ENCODE measurements around the gene NELFB. TPM values are rescaled to one million over a fixed set of nuclear protein-coding genes. Genes with fewer than 3 reads are reported as not detected.

Gene NELFB
- total and polyA plus RNA-seq, 9 of the 15 experiments (the other 6 are each of a cell fraction or from before 2014, with no cell fraction given), result 0.24 to 84.0 (median 29.7) TPM

GRCh38 chr9:137295849-137296669, 40.9 kb downstream of the NELFB start:
- Histone ChIP-seq H3K27me3 (ENCODE audit: control insufficient read depth in 2 of 2, insufficient read depth in 2 of 2, low read length in 2 of 2) (no peaks in the 10 kb centered on the region), H3K9me1 (ENCODE audit: control insufficient read depth, insufficient read depth, low read length) (no peaks in the 10 kb centered on the region), H2AFZ (ENCODE audit: low read depth, low read length) (peak overlapping the region; percentile 68), H3K4me1 (replicated peaks in 1 of 2; ENCODE audit: control insufficient read depth in 2 of 2, insufficient read depth in 2 of 2, low read length in 2 of 2) (peaks cover 21 to 59% of the 10 kb centered on the region in 2 experiments), H3K79me2 (ENCODE audit: control insufficient read depth, insufficient read depth, low read length) (peaks cover 21% of the 10 kb centered on the region), H3K9ac (ENCODE audit: insufficient read depth in 1 of 2, low read depth in 2 of 2, low read length in 2 of 2) (peak overlapping the region; percentile 56 to 87), H3K27ac (ENCODE audit: extremely low read depth, low read depth, low read length) (peak overlapping the region; percentile 62; the same call in 1 of the 3 replicates), H3K9me3 (replicated peaks; ENCODE audit: control insufficient read depth, insufficient read depth, low read depth, low read length) (0 out of 2 replicates have a peak, but pooled peaks cover 1% of the 10 kb centered on the region), H4K20me1 (replicated peaks; ENCODE audit: control insufficient read depth, insufficient read depth, low read length) (peaks cover 10% of the 10 kb centered on the region), H3K36me3 (ENCODE audit: control insufficient read depth, insufficient read depth, low read length) (peaks cover 8% of the 10 kb centered on the region; the same call in 1 of the 3 replicates), H3K4me3 (peak overlapping the region; percentile 55), H3K4me2 (ENCODE audit: insufficient read depth, low read length) (peak overlapping the region; percentile 60)
- 28% methylated on average over 19 of the region's 78 CpGs for WGBS (ENCODE audit: insufficient coverage, low coverage, missing lambda C conversion rate)
- ATAC-seq, result peak; percentile 12; the same call in 2 of the 3 replicates
- CTCF ChIA-PET (ENCODE audit: low intra/inter-chr PET ratio), result interaction anchor here (1.0 to 1.7 kb wide), 4 partner anchors 18 to 149 kb away, joined by 3 to 8 read pairs (median 4); partner anchors contain the start of gene TOR4A
- in situ Hi-C loops (cut with MboI), result no loop called here
- no peak for FAIRE-seq
- peak; percentile 34 to 76 (median 68) for DNase-seq (ENCODE audit: extremely low read depth in 1 of 4, low spot score in 3 of 4)
- POLR2A ChIA-PET, result interaction anchor here (0.9 to 2.3 kb wide), 3 partner anchors 9 to 127 kb away, joined by 3 to 12 read pairs (median 4); partner anchors contain the start of genes EXD3, NOXA1 and TOR4A
- no TSS peak for BruUV-seq (replicated peaks)
- intact Hi-C loops (cut with micrococcal nuclease), result no loop called here
- TF ChIP-seq ZKSCAN8 (CRISPR knock-in tag; IDR thresholded peaks at IDR 0.05) (no peak), ZFX (CRISPR knock-in tag; IDR thresholded peaks at IDR 0.05) (peak; percentile 41; the same call in 1 of the 2 replicates), EGR1 (conservative IDR thresholded peaks at IDR 0.05) (peak; percentile 75), U2AF2 (optimal IDR thresholded peaks at IDR 0.05; ENCODE audit: low read depth, low read length) (no peak), ELF1 (tag; IDR thresholded peaks at IDR 0.05) (0 out of 2 replicates have a peak, but pooled peaks have one; percentile 47), ID3 (CRISPR knock-in tag; IDR thresholded peaks at IDR 0.05) (no peak), ID3 (tag; IDR thresholded peaks at IDR 0.05) (0 out of 2 replicates have a peak, but pooled peaks have one; percentile 13), ARID4B (CRISPR knock-in tag; IDR thresholded peaks at IDR 0.05) (0 out of 2 replicates have a peak, but pooled peaks have one; percentile 6), ETS1 (conservative IDR thresholded peaks at IDR 0.05; ENCODE audit: control insufficient read depth, low read depth, low read length) (0 out of 2 replicates have a peak, but pooled peaks have one; percentile 30), PHF8 (IDR thresholded peaks at IDR 0.05; ENCODE audit: borderline replicate concordance, low read length) (peak; percentile 4; the same call in 1 of the 2 replicates), CCNT2 (IDR thresholded peaks at IDR 0.05; ENCODE audit: borderline replicate concordance, extremely low read depth, insufficient read length, low read depth, low read length) (peak; percentile 23), BACH1 (tag; IDR thresholded peaks at IDR 0.05) (no peak), POLR2G (IDR thresholded peaks at IDR 0.05; ENCODE audit: low read depth, low read length) (peak; percentile 19)
